ENCODE results near the gene ARMC8.

The ARMC8 gene

DNA sequence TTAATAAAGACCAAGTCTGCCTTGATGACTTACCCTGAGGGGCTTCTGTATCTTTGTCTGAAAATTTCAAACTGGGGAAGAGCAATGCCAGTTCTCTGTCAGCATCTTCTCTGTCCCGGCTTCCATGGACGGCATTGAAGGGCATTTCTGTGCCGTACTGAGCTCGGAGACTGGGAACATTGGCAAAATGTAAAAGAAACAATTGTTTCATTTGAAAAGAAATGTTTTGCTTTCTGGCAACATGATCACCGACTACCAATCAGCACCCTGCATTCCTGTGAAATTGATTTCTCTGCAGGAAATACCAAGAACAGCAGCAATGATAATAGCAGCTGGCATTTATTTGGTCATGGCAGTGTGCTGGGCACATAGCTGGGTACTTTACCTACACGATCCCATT lies 116.4 kb downstream of the ARMC8 start:
- no peak for DNase-seq (ENCODE audit: low read depth in 2 of 2)

DNA sequence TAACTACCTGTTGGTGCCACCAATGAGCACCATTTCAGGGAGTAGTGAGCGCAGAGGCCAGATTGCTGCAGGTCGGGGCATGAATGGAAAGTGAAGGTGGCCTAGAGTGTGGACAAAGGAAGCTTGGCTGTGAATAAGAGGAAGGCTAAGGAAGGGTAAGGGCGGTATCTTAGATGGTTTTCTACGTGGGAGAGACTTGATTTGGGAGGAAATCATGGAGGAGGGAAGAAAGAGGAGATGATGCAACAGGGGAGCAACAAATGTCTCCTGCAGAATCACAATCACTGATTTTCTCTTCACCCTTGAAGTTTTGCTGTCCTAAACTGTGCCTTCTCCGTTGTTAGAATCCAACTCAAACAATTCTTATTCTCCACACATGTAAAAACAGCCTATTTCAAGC lies 120.8 kb downstream of the ARMC8 start:
- no peak for DNase-seq (ENCODE audit: low read depth in 2 of 2)

GRCh38 chr3:138308783-138309182 lies 121.7 kb downstream of the ARMC8 start:
- DNase-seq (ENCODE audit: low read depth in 2 of 2): no peak

DNA sequence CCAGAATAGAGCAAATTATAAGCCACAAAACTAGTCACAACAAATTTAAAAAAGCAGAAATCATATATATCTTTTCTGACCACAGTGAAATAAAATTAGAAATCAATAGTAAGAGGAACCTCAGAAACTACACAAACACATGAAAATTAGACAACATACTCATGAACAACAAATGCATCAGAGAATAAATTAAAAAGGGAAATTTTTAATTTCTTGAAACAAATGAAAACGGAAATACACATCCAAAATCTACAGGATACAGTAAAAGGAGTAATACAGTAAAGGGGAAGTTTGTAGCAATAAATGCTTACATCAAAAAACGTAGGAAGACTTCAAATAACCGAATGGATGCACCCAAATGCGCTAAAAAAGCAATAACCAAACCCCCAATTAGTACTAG lies 123.4 kb downstream of the ARMC8 start:
- DNase-seq (ENCODE audit: low read depth in 2 of 2): no peak

GRCh38 chr3:138314751-138315150 lies 127.7 kb downstream of the ARMC8 start:
- no peak for DNase-seq (ENCODE audit: low read depth in 2 of 2)

GRCh38 chr3:138317687-138318086 lies 130.6 kb downstream of the ARMC8 start:
- no peak for DNase-seq (ENCODE audit: low read depth in 2 of 2)

- DNase-seq (ENCODE audit: low read depth in 2 of 2): no peak
Measured at GRCh38 chr3:138323971-138324370, 136.9 kb downstream of the ARMC8 start.

DNA sequence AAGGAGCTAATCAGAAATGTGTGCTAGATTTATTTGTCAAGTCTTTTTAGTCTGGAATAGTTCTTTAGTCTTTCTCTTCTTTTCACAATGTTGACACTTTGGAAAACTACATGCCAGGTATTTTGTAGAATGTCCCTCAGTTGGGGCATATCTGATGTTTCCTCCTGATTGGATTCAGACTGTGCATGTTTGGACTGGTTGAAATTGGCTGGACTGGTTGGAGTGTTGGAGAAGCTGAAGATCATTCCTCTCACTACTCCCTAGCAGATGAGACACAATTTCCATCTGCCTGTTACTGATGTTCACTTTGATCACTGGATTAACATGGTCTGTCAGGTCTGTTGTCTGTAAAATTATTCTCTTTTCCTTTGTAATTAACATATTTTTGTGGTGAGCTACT lies 138.9 kb downstream of the ARMC8 start:
- no peak for DNase-seq (ENCODE audit: low read depth in 2 of 2)

DNA sequence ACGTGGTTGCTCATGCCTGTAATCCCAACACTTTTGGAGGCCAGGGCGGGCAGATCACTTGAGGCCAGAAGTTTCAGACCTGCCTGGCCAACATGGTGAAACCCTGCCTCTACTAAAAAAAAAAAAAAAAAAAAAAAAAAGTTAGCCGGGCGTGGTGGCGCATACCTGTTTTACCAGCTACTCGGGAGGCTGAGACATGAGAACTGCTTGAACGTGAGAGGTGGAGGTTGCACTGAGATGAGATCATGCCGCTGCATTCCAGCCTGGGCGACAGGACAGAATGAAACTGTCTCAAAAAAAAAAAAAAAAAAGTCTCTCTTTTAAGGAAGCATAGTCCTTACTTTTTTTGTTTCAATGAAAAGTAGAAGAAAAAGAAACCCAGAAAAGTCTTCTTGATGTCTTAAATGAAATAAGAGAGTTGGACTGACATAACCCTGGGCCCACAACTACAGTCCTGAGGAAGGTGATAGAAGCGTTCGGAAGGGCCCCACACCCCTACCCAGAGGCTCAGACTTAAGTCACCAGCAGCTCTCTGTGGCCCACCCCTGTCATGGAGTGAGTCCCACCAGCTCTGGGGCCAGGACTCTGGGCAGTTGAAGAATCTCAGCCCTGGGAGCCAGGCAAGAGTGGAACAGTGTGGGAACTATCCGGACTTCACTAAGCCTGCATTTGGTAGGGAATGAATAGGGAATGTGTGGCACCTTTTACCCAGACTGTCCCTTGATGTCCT lies 139.9 kb downstream of the ARMC8 start:
- no peak for DNase-seq (ENCODE audit: low read depth in 2 of 2)

DNA sequence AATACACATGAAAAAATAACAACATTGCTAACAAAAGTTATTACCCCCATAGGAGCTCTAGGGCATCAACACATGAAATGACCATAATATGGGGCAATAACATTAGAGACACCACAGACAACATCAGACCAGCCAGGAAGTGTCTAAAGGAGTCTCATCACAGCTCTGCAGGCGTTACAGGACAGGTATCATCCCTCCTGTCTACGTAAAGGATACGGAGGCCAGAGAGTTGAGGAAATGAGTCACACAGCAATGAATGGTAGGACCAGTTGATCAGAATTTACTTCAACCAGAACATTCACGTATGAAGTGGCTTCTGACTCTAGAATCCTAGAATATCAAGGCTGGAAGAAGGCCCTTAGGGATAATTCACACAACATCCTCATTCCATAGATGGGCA lies 140.7 kb downstream of the ARMC8 start:
- no peak for DNase-seq (ENCODE audit: low read depth in 2 of 2)

GRCh38 chr3:138328341-138328740 lies 141.2 kb downstream of the ARMC8 start:
- DNase-seq (ENCODE audit: low read depth in 2 of 2): no peak

GRCh38 chr3:138329127-138329983 lies 142.3 kb downstream of the ARMC8 start, which contains the start of gene NME9:
Gene NME9, minus strand, starts transcription at chr3:138329851. Its CDS starts 516 bp downstream, at chr3:138329335.
- peak; percentile 80 to 81 for DNase-seq (ENCODE audit: low read depth in 2 of 2)

- DNase-seq (ENCODE audit: low read depth in 2 of 2): no peak
Measured at GRCh38 chr3:138329984-138330293, 142.8 kb downstream of the ARMC8 start.

GRCh38 chr3:138331143-138331894 lies 144.2 kb downstream of the ARMC8 start:
- no peak for DNase-seq (ENCODE audit: low read depth in 2 of 2)

DNA sequence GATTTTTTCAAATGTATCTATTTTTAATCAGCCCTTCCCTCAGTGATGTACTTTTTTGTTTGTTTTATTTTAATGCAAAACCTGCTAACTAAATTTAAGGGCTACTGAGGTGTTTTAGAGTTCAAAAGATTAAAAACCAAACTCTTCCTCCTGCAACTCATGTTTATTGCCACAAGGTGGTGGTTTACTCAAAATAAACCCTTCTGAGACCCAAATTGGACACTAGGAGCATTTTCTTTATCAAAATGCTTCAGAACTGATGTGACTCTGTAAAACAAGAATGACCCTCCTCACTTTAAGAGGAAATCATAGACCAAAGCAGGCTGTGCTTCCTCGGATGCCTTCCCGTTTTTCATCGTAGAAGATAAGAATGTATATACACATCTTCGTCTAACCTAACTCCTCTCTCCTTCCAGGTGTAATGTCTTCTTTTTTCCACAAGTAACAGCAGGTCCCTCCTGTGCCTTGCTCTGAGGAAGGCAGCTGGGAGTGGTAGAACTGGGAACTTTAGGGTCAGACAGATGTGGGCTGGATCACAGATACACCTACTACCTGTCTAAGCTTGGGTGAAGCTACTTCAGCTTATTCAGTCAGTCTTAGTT lies 145.5 kb downstream of the ARMC8 start:
- DNase-seq (ENCODE audit: low read depth in 2 of 2): no peak

GRCh38 chr3:138334608-138335007 lies 147.5 kb downstream of the ARMC8 start:
- no peak for DNase-seq (ENCODE audit: low read depth in 2 of 2)

- DNase-seq (ENCODE audit: low read depth in 2 of 2): no peak
Measured at GRCh38 chr3:138336454-138336999, 149.4 kb downstream of the ARMC8 start.

DNA sequence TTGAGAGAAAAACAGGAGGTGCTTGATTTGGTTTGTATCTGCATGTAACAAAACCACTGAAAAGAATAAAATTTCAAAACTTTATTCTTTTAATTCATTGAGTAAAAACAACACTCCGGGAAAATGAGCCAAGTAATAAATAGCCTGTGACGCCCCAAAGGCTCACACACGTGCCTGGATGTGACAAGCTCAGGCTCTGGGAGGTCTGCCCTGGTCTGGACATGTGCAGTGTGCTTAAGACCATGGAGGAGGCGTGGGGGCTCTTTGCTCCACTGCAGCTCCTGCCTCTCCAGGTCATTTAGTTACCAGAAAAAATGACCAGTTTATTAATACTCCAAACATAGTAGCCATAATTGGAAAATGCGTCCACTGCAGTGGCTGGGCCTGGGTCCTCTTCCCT lies 151.1 kb downstream of the ARMC8 start:
- DNase-seq (ENCODE audit: low read depth in 2 of 2): no peak

DNA sequence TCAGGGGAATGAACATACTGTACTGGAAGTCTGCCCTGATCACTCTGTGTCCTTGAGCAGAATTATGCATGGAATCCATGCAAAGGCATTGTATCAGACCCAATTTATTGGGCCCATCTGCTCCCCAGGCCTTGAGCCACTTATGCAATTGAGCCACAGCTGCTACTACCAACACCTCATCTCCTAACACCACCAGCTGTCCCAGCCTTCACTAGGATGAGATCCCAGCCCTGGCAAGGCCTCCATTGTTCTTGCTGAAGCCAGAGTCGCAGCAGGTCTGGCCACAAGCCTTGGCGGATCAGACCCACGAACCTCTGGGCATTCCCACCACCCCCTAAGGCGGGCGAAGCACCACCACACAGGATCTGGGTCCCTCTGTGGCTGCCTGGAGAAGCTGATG lies 151.7 kb downstream of the ARMC8 start:
- no peak for DNase-seq (ENCODE audit: low read depth in 2 of 2)

DNA sequence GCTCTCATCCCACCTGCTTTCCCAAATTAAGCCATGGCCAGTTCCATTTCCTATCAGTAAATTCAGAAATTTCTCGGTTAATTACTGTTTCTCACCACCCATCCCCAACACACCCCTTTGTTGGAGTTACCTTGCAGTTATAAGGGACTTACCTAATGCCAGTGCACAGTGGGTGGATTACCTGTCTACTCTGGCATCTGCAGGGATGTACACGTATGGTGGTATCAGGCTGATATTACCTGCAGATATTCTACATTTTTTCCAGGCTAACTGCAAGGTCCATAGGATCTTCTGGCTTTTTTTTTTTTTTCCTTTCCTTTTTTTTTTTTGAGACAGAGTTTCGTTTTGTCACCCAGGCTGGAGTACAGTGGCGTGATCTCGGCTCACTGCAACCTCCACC lies 153.4 kb downstream of the ARMC8 start:
- no peak for DNase-seq (ENCODE audit: low read depth in 2 of 2)

DNA sequence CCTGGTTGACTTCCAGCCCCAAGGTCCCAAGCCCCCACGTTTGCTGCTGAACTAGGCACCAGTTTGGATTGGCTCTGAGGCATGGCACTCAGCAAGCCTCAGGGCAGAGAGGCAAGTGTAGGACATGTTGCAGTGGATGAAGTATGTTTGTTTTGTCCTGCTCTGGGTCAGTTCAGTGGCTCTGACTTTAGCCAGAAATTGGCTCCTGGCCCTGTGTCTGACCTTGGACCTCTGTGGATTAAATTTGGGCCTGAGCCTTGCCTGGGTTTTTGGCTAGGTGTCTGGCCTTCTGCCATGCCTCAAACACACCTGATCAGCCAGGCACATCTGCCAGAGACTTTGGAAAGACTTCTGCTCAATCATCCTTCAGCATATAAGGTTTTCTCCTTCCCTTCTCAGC lies 157.7 kb downstream of the ARMC8 start:
- DNase-seq (ENCODE audit: low read depth in 2 of 2): no peak

Measured in stimulated activated CD4-positive, alpha-beta T cell treated with anti-CD3 and anti-CD28 coated beads, Interleukin-1b, Interleukin-23, amount 100 ng/mL, for 4 hours (primary cell).